Bone marrow (tissue), 2 donors: ENCODE measurements around the gene NTNG2.

ENCODE experiments used
- DNase-seq, 2 donors: peaks; one replicate each; lab custom pipeline; 2025; lab: John Stamatoyannopoulos, UW

NTNG2 gene

DNA sequence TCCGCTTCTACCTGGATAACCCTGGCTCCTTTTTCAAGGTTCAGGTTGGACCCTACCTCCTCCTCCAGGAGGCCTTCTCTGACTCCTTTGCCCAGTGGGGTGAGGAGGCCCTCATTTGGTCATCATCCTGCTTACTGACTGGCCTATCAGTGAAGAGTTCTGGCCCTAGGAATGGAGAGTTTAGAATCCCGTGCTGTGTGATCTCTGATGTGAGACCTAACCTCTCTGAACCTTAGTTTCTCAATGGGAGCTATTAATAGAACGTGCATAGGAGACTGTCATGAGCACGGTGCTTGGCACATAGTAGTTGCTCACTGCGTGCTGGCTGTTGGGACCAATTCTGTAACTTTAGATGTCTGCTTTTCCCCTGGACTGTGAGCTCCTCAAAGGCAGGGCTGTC, 10.3 kb downstream of the NTNG2 start:
- no peak for DNase-seq

DNA sequence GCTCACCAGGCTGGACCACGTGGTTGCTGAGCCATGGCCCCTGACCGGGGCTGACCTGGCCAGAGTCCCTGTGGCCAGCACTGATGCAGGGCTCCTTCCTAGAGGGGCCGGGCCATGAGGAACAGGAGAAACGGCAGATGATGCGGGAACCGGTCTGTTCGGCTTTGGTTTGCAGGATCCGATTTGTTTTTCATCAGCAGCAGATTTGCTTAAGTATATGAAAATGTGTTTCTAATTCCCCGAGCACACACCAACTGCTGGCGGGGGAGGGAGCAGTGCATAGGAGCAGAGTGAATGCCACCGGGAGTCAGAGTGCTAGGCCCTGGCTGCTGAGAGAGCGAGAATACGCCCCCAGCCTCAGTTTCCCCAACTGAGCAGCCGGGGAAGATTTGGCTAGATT, 13.6 kb downstream of the NTNG2 start:
- no peak for DNase-seq

DNA sequence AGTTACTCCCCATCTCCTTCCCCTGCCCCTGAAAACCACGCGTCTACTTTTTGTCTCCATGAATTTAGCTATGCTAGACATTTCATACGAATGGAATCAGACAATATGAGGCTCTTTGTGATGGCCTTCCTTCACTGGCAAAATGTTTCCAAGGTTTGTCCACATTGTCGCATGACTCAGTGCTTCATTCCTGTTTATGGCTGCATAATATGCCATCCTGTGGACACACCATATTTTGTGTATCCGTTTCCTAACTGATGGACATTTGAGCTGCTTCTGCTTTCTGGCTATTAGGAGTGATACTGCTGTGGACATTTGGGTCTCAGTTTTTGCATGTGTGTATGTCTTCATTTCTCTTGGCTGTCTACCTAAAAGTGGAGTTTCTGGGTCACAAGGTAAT, 14.5 kb downstream of the NTNG2 start:
- DNase-seq, result no peak

DNA sequence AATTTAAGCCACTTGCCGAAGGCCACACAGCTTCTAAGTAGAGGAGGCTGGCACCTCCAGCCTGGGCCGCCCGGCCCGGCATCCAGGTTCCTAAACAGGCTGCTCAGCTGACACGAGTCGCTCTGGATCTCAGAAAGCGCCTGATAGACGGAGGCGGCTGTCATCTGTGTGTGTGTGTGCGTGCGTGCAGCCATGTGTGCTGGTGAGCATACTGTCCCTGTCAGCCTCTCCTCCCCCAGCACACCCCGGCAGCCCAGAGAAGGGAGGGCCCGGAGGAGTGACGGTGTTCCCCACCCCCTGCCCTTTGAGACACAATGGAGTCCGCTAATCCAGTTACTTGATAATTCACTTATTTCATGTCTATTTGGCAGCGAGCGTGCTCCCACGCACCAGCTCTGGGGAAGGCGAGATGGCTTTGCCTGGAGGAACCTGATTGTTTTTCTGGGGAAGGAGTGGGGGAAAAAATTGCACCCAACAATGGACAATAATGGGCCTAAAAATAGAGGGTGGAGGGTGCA, 20.0 kb downstream of the NTNG2 start:
- DNase-seq, result no peak

DNA sequence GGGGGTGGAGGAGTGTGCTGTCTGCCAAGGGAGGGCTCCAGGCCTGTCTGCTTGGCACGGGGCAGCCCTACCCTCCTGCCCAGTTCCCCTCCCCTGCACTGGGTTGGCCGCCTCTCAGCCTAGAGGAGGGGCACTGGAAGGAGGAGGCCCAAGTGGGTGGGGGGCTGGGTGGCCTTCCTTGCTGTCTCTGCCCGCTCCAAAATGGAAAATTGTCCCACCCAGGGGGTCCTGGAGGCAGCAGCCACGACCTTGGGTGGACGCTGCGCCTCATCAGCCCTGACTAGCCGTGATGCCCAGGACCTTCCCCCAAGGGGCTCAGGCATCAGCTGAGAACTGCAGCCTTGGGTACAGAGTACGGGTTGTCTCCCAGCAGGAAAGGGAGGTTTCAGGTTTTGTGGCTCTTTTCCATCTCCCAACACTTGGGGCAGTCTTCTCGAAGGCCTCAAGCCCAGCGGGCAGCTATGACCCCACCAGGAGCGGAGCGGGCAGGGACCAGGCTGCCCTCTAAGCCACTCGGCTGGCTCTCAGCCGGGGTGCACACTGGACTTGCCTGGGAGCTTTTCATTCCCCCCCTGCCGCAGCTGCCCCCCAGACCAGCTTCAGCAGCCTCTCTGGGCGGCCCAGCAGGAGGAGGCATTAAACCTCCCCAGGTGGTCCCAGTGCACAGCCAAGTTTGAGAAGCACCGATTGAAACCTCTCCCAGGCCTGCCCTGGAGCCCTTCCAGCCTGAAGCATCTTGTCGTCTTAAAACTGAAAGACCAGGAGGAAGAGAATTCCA, 20.6 kb downstream of the NTNG2 start:
- no peak for DNase-seq

DNA sequence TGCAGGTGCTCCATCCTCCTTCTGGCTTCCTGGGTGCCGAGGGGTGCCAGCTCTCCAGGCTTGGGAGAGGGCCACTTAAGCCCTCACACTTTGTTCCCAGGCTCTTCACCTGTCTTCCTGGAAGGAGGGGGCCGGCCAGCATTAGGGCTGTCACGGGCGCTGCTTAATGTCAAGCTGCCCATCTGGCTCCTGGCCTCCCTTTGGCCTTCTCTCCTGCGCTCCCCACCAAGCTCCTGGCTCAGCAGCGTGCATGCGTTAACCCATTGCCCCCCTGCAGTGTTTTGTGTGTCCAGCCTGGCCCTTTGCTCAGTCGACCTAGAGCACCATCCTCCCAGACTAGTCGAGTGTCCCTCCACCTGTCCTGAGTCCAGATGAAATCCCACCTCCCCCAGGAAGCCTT, 21.3 kb downstream of the NTNG2 start:
- DNase-seq, result no peak

DNA sequence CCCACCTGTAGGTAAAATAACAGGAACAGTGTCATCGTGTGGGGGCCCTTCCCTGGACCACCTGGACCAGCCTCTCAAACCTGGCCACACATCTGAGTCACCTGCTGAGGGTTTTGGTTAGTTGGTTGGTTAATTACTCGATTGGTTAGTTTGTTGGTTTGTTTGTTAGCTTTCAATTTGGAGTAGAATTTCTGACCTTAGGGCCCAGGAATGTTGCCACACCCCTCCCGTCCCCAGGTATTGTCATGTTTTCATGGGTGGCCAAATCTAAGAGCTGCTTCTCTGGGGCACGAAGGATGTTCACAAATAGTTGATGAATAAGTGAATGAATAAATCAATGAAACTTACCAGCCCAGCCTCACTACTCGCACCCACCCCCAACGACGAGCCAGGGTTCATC, 21.9 kb downstream of the NTNG2 start:
- DNase-seq, result no peak

DNA sequence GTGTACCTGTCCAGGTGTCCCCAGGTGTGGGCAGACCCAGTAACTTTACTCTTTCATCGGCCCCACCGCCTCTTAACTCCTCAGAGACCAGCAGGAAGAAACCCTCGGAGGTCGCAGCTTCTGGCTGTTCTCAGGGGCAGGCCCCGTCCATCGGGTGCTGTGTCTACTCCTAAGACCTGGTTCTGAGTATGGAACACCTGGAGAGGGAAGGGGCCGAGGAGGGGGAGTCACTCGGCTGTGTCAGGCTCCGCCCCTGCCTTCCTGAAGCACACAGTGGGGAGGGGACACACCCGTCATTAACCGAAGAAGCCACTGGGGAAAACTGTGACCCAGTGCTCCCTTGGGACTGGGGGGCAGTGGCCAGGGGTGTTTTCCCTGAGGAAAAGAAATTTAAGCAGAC, 22.3 kb downstream of the NTNG2 start:
- no peak for DNase-seq

DNA sequence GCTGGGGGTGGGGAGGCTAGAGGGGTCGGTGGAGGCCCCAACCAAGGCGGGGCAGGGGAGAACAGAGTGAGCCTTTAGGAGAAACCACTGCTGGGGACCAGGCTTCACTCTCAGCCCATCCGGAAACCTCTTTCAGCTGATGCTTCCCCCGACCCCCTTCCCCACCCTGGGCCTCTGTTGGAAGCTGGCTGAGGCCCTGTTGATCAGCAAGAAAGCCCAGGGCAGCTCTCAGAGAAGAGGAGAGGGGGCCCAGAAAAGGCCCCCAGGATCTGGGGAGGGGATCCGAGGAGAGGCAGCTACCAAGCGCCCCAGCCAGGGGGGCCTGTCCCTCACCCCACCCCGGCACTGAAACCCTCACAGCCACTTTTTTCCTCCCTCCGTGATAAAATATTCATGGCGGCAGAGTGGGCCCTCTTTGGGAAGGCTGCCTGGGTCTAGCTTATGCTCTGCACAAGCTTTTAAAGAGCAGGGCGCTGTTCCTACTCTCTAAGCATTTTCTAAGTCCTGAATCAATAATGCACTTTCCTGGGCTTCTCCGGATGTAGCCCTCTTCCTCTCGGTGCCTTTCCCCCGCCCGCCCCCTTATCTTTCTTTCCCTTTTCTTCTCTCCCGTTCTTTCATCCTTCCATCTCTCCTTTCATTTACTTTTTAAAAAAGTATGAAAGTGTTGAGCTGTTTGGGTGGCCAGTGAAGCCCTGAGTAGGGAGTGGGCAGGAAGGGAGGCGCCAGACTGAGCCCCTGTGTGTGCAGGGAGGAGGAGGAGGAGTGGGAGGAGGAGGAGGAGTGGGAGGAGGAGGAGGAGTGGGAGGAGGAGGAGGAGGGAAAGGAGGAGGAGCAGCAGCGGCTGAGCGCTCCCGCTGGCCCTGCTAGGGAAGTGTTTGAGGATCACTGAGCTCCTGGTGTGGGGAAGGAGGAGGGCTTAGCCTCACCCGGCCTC, 23.5 kb downstream of the NTNG2 start:
- DNase-seq, result no peak

DNA sequence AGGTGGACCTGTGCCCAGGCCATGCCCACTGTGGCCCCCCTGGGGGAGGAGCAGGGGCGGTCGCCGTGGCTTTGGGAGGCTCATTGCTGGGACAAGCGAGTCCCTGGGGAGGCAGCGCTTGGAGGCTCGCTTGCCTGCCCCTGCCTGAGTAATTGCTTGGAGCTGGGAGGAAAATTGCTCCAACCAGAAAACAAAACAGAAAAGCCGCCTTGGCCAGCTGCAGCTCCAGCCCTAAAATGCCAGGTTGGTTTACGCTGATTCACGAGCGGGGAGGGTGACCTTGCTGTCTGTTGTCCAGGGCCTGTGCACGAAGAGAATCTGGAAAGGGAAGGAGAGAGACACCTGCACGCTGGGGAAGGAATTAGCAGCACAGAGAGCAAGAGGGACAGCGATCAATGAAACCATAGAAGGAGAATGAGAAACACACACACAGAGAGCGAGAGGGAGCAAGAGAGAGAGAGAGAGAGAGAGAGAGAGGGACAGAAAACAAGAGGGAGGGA, 25.3 kb downstream of the NTNG2 start:
- DNase-seq, result no peak

DNA sequence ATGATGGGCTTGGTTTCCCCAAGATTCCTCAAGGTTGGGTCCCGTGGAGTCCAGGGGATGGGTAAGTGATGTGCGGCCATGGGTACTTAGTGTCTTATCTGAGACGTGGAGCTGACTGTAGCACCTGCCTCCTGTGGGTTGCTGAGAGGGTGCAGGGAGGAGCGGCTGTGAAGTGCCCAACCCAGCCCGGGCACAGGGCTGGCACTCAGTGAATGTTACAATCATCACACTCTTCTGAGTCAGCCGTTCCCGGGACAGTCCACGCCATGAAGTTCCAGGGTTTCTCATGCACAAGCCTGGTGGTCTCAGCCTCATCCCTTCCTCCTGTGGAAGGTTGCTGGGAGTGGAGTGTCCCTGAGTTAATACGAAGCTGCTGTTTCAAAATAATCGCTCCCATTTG, 29.1 kb downstream of the NTNG2 start:
- DNase-seq, result no peak

DNA sequence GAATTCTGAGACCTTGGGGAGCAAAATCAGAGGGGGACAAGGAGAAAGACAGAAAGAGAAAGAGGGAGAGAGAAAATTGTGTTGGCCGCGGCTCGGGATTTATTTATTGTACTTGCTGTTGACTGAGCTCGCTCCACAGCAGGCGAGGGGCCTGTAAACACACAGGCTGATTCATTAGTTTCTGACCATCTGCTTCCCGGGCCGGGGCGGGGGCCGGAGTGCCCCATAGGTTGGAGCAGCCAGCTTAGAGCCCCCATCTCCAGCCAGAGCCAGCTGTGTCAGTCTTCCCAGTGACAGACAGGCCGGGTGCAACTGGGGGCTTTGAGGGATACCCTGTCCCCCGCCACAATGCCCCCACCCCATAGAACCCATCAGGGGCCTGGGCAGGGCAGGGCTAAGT, 30.9 kb downstream of the NTNG2 start:
- DNase-seq, result no peak

DNA sequence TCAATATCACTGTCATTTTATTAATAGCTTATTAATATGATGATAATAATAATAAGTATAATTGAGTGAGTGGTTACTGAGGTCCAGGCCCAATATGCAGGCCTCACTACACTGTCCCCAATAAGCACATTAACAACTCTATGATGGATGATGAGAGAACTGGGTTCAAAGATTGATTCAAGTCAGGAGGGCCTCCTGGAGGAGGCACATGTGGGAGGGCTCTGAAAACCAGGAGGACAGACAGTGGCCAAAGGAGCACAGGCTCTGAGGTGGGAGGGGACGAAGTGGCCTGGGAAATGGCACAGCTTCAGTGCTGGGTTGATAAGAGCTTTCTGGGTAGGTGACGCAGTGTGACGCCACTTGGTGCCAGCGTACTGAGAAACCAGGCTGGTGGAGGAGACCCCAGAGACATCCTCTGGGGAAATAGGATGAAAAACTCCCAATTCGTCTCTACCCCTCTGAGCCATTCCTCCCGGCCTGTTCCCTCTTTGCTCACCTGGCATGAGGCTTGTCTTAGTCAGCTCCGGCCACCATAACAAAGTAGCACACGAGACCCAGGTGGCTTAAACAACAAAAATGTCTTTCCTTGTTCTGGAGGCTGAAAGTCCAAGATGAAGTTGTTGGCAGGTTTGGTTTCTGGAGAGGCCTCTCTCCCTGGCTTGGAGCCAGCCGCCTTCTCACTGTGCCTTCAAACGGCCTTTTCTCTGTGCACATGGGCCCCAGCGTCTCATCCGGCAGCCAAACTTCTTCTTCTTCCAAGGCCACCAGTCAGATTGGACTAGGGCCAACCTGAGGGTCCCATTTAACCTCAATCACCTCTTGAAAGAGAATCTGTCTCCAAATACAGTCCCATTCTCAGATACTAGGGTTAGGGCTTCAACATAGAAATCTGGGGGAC, 31.6 kb downstream of the NTNG2 start:
- DNase-seq, result no peak

DNA sequence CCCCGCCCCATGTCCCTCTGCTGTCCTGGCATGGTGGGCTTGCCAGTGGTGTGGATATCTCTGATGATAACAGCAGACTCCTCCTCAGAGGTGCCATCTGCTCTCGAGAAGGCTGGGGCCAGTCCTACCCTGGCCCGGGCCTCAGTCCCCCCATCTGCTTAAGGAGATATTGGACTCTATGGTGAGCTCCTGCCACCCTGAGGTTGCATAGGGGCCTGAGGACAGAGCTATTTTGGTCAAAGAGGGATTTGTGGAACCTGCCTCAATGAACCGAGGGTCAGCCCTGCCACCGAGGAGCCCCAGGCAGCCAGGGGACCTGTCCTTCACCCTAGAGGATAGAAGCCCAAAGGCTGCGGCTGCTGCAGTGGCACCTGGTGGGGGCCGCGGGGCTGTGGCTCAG, 32.6 kb downstream of the NTNG2 start:
- no peak for DNase-seq

DNA sequence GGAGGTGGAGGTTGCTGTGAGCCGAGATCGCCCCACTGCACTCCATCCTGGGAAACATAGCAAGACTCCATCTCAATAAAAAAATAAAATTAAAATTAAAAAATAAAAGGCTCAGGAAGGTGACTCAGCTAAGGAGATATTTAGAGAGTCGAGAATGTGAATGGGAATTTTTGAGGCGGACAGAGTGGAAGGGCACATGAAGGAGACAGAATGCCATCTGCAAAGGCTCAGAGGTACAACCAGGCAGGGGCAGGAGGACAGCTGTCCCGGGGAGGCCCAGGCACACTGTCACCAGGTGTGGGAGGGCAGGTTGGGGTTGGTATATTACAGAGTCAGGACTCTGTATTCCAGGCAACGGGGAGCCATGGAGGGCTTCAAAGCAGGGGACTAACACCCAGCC, 35.5 kb downstream of the NTNG2 start:
- no peak for DNase-seq

DNA sequence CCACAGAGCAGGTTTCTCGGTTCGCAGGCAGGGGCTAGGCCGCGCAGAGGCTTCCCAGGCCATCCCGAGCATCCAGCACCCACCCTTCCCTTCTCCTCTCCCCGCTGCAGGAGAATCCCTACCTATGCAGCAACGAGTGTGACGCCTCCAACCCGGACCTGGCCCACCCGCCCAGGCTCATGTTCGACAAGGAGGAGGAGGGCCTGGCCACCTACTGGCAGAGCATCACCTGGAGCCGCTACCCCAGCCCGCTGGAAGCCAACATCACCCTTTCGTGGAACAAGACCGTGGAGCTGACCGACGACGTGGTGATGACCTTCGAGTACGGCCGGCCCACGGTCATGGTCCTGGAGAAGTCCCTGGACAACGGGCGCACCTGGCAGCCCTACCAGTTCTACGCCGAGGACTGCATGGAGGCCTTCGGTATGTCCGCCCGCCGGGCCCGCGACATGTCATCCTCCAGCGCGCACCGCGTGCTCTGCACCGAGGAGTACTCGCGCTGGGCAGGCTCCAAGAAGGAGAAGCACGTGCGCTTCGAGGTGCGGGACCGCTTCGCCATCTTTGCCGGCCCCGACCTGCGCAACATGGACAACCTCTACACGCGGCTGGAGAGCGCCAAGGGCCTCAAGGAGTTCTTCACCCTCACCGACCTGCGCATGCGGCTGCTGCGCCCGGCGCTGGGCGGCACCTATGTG, 36.1 kb downstream of the NTNG2 start:
- no peak for DNase-seq

DNA sequence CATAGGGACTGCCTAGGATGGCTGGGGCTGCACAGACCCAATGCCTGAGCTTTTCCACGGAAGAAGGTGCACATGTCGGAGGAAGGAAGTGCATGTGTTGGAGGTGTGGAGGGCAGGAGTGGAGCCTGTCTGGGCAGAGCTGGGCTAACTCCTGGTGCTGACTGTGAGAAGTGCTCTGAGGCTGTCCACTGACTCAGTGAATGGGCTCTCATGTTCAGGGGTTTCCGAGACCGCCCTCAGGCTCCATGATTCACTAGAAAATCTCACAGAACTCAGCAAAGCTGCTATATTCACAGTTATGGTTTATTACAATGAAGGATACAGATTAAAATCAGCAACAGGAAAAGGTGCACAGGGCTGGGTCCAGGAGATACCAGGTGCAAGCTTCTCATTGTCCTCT, 37.2 kb downstream of the NTNG2 start:
- DNase-seq, result no peak

DNA sequence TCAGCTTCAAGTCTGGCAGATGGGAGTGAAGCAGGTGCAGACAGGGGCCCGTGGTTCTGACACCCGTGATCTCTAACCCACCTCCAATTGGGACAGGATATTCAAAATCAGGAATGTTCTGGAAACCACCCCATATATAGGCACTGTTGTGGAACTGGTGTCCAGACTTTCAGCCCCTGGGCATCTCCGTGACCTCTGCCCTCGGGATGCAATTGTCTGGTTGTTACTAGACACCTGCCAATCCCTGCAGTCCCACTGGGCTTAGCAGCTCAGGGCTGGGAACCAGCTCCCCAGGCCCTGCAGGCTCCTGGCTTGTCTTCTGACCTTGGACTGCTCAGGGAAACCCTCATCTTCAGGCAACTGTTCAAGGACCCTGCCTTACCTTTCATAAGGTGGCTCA, 38.8 kb downstream of the NTNG2 start:
- DNase-seq, result no peak

DNA sequence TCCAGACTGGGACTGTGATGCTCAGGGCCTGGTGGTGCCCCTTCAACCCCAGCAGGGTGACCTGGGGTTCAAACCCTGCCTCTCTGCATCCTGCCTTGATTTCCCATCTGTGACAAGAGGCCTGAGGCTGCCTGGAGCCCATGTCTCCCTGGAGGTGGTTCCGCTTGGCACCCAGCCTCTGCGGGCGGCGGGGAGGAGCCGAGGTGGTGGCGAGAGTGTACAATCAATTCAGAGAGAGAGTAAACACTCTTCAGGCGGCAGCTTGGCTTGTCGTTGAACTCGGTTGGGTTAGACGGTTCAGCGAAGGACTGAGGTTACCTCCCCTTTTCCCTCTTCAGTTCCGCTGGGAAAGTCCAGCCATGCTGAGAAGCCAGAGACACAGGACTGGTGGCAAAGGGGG, 39.3 kb downstream of the NTNG2 start:
- no peak for DNase-seq

DNA sequence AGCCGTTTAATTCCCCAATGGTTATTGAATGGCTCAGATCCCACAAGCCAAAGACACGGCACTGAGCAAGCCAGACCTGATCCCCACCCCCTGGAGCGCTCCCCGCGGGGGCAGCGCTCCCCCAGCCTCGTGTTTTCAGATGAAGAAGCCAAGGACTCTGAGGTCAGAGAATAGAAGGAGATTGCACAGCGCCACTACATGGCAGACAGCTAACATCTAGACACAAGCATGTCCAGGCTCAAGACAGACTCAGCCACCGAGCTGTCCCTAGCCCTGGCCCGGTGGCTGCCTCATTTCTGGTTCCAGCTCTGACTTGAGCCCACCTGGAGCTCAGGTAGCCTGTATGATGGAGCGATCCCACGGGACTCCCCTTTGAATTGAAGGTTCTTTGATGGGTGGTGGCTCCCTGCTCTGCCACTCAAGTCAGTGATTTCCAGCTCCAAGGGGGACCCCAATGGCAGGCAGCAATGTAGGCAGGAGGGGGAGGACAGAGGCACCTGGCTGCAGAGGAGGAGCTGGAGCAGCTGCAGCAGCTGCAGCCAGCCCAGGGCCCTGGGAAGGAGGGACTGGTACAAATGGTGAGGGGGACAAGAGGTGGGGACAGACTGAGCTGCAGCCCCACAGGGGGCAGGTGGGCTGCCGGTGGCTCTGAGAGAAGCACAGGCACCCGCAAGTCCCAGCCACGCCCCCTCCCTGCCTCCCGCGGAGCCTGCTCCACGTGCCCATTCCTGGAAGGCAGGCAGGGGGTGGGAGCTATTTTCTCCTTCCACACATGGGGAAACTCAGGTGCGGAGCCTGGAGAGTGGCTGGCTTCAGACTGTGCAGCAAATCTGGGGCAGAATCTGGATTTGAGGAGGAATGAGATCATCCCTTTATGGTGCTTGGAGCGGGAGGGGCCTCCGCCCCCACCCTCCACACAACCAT, 40.2 kb downstream of the NTNG2 start:
- DNase-seq, result no peak
